HTR-8/SVneo (cell line): ENCODE measurements around the gene MOCOS.

Experiments used
- DNase-seq: peaks from one replicate; pipeline ENCODE4 v3.0.0; 2011; ENCODE audit warnings: low spot score, mixed read lengths; ENCODE audit not compliant: insufficient read length
- FAIRE-seq: peaks from 2 replicates; lab custom pipeline; 2011; peaks lifted over from hg19 to GRCh38; lab: Jason Lieb, UNC

The MOCOS gene

DNA sequence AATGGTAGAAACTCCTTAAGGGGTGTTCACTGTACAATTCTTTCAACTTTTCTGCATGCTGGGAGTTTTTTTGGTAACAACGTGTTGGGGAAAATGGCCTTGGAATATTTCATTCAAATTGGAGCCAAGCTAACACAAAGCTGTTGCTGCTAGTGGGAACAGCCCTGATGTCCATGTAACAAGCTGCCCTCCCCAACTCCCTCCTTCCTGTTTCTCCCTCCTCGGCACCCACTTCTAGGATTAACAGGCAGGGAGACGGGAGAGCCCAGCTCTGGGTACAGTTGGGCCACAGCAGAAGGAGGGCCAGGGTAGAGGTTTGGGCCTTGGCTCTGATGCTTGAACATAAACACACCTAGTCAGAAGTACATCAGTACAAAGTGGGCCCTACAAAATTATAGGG is 9.4 kb upstream of the MOCOS start:
- FAIRE-seq (no peak), DNase-seq (no peak)

DNA sequence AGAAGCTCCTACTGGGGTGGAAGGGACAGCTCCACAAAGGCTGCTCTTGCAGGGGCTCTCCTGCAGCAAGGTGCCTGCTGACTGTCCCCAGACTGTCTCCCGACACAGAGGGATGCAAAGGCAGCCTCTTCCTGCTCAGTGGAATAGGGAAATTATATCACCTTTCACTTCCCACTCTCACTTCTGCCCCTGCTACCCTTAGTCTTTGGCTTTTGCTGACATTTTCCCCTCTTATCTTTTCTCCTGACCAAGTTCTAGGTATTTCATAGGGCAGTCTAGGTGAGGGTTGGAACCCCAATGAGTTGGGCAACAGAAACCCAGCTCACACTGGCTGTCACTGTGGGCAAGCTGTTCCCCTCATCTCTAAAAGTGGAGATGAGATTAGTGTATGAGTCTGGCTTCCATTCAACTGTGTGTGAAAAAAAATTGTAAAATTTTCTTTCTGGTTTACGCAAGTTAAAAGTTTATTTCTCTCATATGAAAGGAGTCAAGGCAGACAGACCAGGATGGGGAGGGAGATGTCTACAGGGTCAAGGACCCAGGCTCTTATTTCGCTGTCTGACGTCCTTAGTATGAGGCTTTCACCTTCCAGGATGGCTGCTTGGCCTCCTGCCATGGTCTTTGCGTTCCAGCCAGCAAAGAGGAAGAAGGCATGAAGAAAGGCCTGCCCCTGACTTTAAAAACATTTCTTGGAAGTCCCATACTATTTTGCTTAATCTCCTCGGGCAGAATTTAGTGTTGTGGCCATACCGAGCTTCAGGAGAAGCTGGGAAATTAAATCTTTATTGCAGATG is 7.5 kb upstream of the MOCOS start:
- FAIRE-seq (no peak), DNase-seq (no peak)

GRCh38 chr18:36181441-36181840 is 5.9 kb upstream of the MOCOS start:
- no peak for FAIRE-seq
- DNase-seq: no peak

DNA sequence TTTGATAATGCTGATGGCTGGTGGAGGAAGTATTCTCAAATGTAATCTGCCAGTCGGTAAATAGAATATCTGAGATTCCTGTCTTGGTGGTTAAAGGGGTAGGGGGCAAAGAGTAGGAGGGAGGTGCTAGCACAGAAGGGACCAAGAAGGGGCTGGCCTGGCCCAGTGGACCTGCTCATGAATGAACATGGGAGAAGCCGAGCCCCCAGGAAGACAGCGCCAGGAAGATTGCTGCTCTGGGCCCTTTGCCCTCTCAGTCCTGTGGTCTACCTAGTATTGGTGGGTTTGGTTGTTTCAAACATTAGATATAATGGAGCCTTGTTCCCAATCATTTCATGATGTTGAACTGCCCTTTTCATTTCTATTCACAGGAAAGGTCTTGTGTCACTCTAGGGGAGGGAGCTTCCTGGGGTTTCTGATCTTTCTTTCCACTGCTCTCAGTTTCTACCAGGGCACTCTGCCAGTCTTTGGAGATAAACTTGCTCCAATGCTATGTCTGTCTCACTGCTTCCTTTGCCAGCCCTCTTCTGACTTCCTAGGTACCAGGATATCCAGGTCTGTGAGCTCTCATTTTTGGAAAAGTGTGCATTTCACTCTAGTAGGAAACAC is 5.3 kb upstream of the MOCOS start:
- DNase-seq (no peak), FAIRE-seq (no peak)

- FAIRE-seq (no peak), DNase-seq (no peak)
These were observed 4.3 kb upstream of the MOCOS start for GRCh38 chr18:36183033-36183432.

GRCh38 chr18:36183987-36184386 is 3.3 kb upstream of the MOCOS start:
- FAIRE-seq (no peak), DNase-seq (no peak)

GRCh38 chr18:36185157-36185556 is 2.1 kb upstream of the MOCOS start:
- FAIRE-seq (no peak), DNase-seq (no peak)

GRCh38 chr18:36185901-36186460 is 1.3 kb upstream of the MOCOS start:
- no peak for DNase-seq
- FAIRE-seq: no peak

- DNase-seq (no peak), FAIRE-seq (no peak)
These were observed 670 bp upstream of the MOCOS start for GRCh38 chr18:36186461-36187192.

GRCh38 chr18:36187826-36188721 is 777 bp downstream of the MOCOS start:
- DNase-seq (no peak), FAIRE-seq (no peak)

DNA sequence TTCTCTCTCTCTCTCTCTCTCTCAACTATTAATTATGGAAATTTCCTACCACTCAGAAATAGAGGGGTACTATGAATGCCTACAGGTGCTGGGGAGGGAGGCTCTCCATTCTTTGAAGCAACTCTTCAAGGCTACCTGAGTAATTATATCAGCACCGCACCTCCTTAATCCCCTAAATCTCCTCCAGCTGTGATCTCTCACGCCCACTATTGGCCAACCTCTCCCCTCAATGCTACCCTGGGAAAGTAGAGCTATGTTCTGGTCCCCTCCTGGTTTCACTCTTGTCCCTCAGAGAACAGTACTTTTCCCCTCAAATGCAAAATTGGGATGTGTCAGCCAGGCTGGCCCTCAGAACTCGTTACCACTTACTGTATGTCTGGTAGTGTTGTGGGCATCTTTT is 1.6 kb downstream of the MOCOS start:
- FAIRE-seq (no peak), DNase-seq (no peak)

- FAIRE-seq (no peak), DNase-seq (no peak)
These were observed 2.2 kb downstream of the MOCOS start for GRCh38 chr18:36189486-36189885.

GRCh38 chr18:36191286-36191685 is 4.0 kb downstream of the MOCOS start:
- FAIRE-seq: no peak
- no peak for DNase-seq

DNA sequence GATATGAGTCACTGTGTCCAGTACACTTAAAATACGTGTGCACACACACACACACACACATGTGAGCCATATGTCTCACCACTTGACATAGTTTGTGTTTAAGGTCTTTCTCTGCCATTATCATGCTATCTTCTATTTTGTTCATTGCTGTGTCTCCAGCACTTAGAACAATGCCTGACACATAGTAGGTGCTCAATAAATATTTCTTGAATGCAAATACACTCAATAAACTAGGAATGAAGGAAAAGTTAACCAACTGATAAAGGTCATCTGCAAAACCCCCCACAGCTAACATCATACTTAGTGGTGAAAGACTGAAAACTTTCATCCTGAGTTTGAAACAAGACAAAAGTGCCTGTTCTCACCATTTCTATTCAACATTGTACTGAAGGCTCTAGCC is 4.4 kb downstream of the MOCOS start:
- FAIRE-seq: no peak
- DNase-seq: no peak

DNA sequence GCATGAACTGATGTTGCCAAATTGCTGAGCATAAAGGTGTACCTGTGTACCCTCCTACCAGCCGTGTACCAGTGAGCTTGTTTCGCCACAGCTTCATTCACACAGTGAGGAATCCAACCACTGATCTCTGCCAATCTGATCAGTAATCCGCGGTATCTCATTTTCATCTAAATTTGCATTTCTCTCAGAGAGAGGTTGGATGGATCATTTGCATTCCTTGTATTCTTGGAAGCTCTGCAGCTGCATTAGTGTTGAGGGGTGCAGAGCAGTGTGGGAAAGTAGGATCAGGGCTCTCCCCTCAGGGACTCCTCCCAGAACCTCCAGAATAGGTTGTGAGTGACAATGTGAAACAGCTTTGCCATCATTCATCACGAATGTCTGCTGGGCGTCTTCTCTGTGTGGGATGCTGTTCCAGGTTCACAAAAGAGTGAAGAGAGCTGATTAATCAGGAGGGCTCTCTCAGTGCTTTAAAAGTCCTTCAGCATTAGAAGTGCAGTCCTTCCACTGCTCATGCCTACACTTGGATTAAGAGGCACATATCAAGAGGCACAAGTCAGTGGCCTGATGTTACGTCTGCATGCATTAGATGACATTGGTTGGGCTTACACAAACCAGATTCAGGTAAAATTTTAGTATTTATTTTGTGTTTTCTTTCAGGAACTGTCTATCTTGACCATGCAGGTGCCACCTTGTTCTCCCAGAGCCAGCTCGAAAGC is 7.5 kb downstream of the MOCOS start:
- FAIRE-seq (no peak), DNase-seq (no peak)

DNA sequence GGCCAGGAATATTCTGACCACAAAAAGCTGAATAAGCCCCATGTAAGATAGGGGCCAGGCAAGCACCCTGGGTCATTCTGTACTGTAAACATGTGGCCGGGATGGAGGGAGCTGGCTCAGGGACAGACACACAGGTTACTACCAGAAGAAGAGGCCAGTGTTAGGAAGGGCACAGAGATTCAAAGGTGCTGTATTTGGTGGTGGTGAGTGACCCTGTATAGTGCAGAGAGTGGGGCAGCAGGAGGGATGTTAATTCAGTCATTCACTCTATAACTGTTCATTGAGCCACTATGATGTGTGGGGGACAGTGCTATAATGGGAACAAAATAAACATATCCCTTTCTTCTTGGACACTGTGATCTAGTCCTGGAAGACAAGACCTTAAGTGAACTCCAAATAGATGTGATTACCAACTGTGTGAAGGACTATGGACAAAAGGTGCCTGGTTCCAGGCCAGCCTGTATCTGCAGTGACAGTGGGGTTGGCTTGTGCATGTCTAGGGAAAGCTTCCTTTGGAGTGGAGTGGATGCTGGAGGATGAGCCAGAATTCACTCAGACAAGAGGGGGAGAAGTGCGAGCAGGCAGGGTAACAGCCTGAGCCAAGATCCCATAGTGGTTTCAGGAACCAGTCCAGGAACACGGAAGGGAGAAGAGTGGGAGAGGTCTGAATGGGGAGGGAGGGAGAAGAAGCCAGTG is 8.3 kb downstream of the MOCOS start:
- FAIRE-seq (no peak), DNase-seq (no peak)

- DNase-seq: no peak
- FAIRE-seq: no peak
These were observed 9.1 kb downstream of the MOCOS start for GRCh38 chr18:36196238-36196995.

GRCh38 chr18:36197511-36198166 is 10.3 kb downstream of the MOCOS start:
- DNase-seq: no peak
- FAIRE-seq: no peak
